GM12891 (cell line): Measurements from ENCODE around the gene HBE1.

Source experiments
- POLR2A ChIP-seq: IDR thresholded peaks from 2 replicates; pipeline ENCODE4 v1.6.1; 2011; ENCODE audit warnings: low read depth, low read length, control low read depth
- POLR2AphosphoS5 ChIP-seq: IDR thresholded peaks from 2 replicates; pipeline ENCODE4 v1.6.1; 2011; ENCODE audit warnings: low read depth, low read length, control low read depth

GRCh38 chr11:5257296-5257695, 12.4 kb downstream of the HBE1 start:
- TF ChIP-seq POLR2A, result no peak
- no peak for TF ChIP-seq POLR2AphosphoS5
